NAMALWA (cell line): ENCODE results near the gene BPIFB4.
"Not testable (repeated sequence)": the region's sequence is repeated elsewhere in the genome, so short reads cannot be mapped to it uniquely, and the experiment has no call there.

Experiments used
- DNase-seq: peaks from one replicate; pipeline ENCODE4 v3.0.0-alpha.2; 2015; ENCODE audit warnings: low spot score

BPIFB4 gene

GRCh38 chr20:33119725-33120720 lies 40.6 kb downstream of the BPIFB4 start:
- no peak for DNase-seq

GRCh38 chr20:33120934-33121333 lies 41.5 kb downstream of the BPIFB4 start:
- no peak for DNase-seq

GRCh38 chr20:33122297-33122696 lies 42.9 kb downstream of the BPIFB4 start:
- DNase-seq: not testable (repeated sequence)

DNA sequence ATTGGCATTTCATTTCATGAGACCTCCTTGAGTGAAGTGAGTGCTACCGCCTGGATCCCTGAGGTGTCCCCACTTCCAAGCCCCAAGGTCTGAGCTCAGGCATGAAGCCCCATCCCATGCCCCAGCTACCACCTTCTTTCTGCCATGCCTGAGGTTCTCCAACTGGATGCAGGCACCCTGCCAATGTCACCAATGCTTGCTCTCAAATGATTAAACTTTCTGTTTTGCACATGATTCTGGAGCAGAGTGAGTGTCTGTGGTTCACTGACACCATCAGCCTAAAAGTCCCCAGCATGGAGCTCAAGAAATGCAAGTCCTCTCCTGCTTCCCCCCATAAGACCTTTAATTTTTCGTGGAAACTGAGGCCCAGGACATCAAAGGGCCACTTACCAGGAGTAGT lies 44.8 kb downstream of the BPIFB4 start:
- DNase-seq: no peak

GRCh38 chr20:33124994-33125393 lies 45.6 kb downstream of the BPIFB4 start:
- DNase-seq: no peak

DNA sequence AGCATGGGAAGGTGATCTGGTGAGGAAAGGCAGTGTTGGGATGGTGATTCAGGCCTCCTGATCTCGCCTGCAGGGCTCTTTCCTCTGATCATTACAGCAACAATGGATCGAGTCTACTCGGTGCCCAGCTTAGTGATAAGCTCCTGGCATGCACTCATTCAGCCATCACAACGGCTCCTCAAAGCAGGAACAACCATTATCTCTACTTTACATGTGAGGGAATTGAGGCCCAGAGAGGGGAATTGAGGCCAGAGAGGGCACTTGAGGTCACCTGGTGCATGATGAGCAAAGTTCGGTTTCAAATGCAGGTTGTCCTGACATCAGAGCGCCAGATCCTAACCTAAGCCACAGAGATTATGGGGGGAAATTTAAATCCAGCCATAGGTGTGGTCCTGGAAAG lies 46.5 kb downstream of the BPIFB4 start:
- no peak for DNase-seq

- no peak for DNase-seq
Measured at GRCh38 chr20:33127422-33128097, 48.1 kb downstream of the BPIFB4 start.

- no peak for DNase-seq
Measured at GRCh38 chr20:33130568-33131061, 51.2 kb downstream of the BPIFB4 start.

DNA sequence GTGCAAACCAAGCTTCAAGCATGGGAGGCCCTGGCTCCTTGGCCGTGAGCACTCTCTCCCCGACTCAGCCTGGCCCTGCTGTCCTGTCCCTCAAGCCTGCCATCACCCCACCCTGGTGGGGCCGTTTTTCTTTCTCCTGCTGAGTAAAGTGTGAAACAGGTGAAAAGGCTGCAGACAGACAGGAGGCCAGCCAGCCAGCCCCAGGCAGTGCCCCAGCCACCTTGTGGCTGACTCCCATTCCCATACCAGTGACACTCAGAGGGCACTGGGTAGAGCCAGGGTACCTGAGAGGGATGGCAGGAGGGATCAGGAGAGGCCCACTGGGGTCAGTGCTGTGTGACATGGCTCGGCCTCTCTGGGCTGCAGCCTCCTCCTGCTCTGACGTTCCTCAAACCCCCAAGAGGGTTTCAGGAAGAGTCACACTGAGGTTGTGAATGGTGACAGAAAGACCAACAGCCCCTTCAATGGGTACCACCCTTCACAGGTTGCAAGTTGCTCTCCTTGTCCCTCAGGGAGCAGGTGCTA lies 52.6 kb downstream of the BPIFB4 start:
- DNase-seq: no peak

GRCh38 chr20:33132513-33133372 lies 53.3 kb downstream of the BPIFB4 start:
- no peak for DNase-seq

GRCh38 chr20:33133373-33133941 lies 54.0 kb downstream of the BPIFB4 start:
- DNase-seq: no peak

DNA sequence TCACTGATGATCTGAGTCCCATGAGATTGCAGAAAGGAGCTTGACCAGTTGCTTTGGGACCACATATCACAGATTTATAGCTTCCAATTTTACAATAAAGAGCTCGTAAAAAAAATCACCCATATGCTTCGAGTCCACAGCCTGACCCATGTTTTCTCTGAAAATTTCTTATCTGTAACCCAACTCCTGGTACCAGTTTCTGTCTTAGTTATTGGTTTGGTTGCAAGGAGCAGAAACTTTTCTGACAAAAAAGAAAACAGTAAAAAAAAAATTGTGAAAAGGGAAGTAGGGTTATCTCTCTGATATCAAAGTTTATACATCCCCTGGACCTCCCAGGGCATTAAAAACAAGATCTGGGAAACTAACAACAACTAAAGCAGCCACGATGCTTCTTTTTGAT lies 57.8 kb downstream of the BPIFB4 start:
- no peak for DNase-seq

- DNase-seq: no peak
Measured at GRCh38 chr20:33139467-33139866, 60.0 kb downstream of the BPIFB4 start.

DNA sequence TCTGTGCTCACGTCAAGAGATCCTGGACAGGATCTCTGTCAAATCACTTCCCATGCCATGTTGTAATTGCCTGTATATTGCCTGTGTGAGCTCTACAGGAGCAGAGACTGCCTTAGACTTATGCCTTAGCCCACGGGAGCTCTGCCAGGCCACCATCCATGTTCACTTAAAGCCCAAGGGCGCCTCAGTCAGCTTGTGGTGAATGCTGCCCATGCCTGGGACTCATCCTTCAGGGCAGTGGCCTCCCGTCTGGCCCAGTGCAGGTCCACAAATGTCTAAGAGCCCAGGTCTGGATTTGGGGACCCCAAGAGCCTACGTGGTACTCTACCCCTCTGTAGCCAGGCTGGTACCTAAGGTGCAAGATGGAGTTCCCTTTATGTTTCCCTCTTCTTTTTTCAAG lies 66.1 kb downstream of the BPIFB4 start:
- DNase-seq: no peak

DNA sequence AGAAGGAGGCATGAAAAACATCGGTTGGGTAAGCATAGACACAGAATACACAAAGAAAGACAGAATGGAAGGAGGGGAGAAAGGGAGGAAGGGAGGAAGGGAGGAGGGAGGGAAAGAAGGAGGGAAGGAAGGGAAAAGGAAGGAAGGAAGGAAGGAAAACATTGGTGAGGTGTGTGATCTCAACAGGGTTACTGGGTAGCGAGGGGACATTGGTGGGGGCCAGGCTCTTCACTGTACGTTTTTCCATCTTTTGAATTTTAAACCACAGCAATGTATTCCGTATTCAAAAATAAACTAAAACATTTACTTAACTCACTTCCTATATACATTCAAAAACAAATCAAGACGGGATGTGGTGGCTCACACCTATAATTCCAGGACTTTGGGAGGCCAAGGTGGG lies 67.9 kb downstream of the BPIFB4 start:
- DNase-seq: no peak

- DNase-seq: no peak
Measured at GRCh38 chr20:33148040-33148439, 68.6 kb downstream of the BPIFB4 start.

DNA sequence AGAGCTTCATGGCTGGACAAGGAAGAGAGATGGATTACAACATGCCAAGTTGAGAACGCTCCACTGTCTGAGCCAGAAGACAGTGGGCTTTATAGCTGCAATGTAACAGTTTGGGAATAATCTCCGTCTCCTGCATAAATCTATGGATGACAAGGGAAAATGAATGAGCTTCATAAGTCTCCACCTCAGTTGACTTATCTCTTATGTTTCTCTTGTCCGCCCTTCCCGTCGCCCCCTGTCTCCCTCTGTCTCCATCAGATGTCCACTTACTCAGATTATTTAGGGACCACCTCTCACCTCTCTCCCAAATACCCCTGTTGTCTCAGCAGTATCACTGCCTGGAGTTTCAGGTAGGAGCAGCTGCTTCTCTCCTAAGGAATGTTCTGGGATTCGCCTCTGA lies 74.8 kb downstream of the BPIFB4 start:
- no peak for DNase-seq

GRCh38 chr20:33158637-33159385 lies 79.4 kb downstream of the BPIFB4 start:
- no peak for DNase-seq

GRCh38 chr20:33159713-33160112 lies 80.3 kb downstream of the BPIFB4 start:
- no peak for DNase-seq

DNA sequence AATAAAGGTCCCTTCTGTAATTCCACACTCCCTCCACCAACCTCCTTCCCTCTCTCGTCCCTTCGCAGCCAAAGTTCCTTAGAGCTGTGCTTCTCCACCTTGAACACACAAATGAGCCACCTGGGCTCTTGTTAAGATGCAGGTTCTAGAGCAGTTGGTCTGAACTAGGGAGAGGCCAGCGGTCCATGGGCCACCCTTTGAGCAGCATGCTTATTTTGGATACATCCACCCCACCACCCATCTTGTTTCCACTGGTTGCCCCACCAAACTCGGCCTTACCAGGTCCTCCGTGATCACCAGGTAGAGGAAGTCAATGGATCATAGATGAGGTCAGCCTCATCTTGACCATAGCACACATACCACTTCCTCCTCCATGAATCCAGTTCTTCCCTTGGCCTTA lies 81.2 kb downstream of the BPIFB4 start:
- DNase-seq: no peak
